Ascending aorta (tissue), 2 donors: ENCODE measurements around the gene NDRG2. TPM values are rescaled to one million over a fixed set of nuclear protein-coding genes. Genes with fewer than 3 reads are reported as not detected.

Experiments used
- DNase-seq, 2 donors: peaks; one replicate each; pipeline ENCODE4 v3.0.0-alpha.2; 2019; ENCODE audit warnings: low spot score in 2 of 2
- H3K27ac ChIP-seq, 2 donors: fragments of 200-600 bp; sonication (generic); one replicate each; pipeline ENCODE4 v1.5.1; 2016 to 2017; ENCODE audit warnings: mild to moderate bottlenecking in 1 of 2
- H3K27me3 ChIP-seq: fragments of 200-600 bp; sonication (generic); one replicate; pipeline ENCODE4 v1.5.1; 2017
- H3K36me3 ChIP-seq, 2 donors: fragments of 200-600 bp; sonication (generic); one replicate each; pipeline ENCODE4 v1.5.1; 2016
- H3K4me1 ChIP-seq, 2 donors: fragments of 200-600 bp; sonication (generic); one replicate each; pipeline ENCODE4 v1.5.1; 2016 to 2017; ENCODE audit warnings: mild to moderate bottlenecking in 1 of 2
- H3K4me3 ChIP-seq, 2 donors: fragments of 200-600 bp; sonication (generic); one replicate each; pipeline ENCODE4 v1.5.1; 2016 to 2017; ENCODE audit warnings: mild to moderate bottlenecking in 1 of 2
- H3K9me3 ChIP-seq, 2 donors: fragments of 200-600 bp; sonication (generic); one replicate each; pipeline ENCODE4 v1.5.1; 2016
- intact Hi-C: fragments of 100-400 bp; cut with DNase I; formaldehyde crosslinking; loops from one replicate; pipeline ENCODE4 v1.15.1; 2023
- total RNA-seq: library from RNA; depleted of rRNA; stranded (reverse); fragments of >200 nt; gene quantifications from one replicate; pipeline ENCODE4 v1.1.0, GENCODE V29; 2016
- TF ChIP-seq, protein P1 (sequence below), 3 experiments: fragments of 200-600 bp in 2 of 3; fragments of 450-650 bp in 1 of 3; sonication (generic) in 2 of 3; IDR thresholded peaks; one replicate each; pipeline ENCODE4 v1.5.1; 2016 to 2019; ENCODE audit warnings: antibody characterized with exemption in 3 of 3, mild to moderate bottlenecking in 1 of 3, moderate library complexity in 1 of 3

Gene NDRG2
- total RNA-seq, 1 donor from 2014 or later = 216 TPM

DNA sequence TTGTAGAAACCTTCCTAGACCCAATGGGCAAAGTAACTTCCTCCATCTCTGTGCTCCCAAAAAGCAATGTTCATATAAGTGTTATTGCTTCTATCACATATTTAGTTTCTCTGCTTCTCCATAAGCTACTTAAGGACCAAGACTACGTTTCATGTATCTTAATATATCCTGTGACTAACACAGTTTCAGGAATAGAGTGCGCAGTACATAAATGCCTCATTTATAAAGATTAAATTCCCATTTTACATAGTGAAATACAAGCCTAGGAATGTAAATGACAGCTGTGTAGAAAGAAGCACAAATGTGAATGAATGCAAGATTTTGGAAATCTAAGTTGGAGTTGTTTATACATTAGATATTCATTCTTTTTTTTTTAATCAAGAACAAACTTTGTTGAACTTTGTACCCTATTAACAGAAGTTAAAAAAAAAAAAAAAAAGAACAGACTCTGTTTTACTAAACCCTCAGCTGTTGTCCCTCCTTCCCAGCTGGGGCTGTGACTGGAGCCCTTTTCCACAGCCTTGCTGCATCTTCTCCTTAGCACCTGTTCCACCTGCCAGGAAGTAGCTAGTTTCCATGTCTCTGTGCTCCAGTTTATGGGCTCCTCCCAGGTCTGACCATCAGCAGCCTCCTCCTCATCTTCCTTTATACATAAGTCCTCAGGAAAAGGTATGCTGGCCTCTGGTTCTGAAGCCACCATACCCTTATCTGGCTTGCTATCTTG is 42.1 kb downstream of the NDRG2 start:
- no peak for DNase-seq
- Histone ChIP-seq H3K27ac (no peak overlapping the region), H3K9me3 (no peaks in the 10 kb centered on the region), H3K4me1 (peaks cover 13% of the 10 kb centered on the region in 2 donors), H3K27me3 (no peaks in the 10 kb centered on the region), H3K36me3 (no peaks in the 10 kb centered on the region), H3K4me3 (no peak overlapping the region)
- intact Hi-C loops = loop anchor here (10.0 kb wide), 1 partner anchor 282 kb away; the partner anchor contains the start of gene HNRNPC
- TF ChIP-seq, protein P1, sequence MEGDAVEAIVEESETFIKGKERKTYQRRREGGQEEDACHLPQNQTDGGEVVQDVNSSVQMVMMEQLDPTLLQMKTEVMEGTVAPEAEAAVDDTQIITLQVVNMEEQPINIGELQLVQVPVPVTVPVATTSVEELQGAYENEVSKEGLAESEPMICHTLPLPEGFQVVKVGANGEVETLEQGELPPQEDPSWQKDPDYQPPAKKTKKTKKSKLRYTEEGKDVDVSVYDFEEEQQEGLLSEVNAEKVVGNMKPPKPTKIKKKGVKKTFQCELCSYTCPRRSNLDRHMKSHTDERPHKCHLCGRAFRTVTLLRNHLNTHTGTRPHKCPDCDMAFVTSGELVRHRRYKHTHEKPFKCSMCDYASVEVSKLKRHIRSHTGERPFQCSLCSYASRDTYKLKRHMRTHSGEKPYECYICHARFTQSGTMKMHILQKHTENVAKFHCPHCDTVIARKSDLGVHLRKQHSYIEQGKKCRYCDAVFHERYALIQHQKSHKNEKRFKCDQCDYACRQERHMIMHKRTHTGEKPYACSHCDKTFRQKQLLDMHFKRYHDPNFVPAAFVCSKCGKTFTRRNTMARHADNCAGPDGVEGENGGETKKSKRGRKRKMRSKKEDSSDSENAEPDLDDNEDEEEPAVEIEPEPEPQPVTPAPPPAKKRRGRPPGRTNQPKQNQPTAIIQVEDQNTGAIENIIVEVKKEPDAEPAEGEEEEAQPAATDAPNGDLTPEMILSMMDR (IDR thresholded peaks at IDR 0.05) = no peak

DNA sequence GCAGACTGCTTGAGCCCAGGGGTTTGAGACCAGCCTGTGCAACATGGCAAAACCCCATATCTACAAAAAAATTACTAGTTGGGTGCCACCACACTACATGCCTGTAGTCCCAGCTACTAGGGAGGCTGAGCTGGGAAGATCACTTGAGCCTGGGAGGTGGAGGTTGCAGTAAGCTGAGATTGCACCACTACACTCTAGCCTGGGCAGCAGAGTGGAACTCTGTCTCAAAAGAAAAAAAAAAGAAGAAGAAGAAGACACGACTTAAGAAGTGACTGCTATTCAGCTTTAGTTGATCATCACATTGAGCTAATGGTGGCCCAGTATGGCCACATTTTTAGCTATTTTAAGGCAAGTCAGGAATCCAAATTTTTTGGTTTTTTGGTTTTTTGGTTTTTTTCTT is 44.0 kb downstream of the NDRG2 start:
- H3K36me3 ChIP-seq = no peaks in the 10 kb centered on the region
- H3K4me1 ChIP-seq = no peaks in the 10 kb centered on the region
- TF ChIP-seq, protein P1 (IDR thresholded peaks at IDR 0.05) = no peak

DNA sequence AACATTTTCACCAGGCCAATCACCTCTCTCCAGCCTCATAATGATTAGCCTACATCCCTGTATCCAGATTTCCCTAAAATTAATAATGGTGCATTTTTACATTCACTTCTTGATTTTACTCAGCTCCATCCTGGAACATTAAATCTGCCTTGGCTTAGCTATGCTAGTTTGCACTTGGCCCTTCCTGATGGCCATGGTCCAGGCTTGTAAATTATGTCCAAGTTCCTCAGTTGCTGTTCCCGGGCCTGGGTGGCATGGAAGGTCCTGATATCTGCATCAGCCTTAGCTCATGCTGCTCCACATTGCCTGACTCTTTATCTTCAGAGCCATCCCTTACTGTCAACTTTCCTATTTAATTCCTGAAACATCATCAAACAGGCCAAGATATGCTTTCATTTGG is 46.2 kb downstream of the NDRG2 start:
- TF ChIP-seq, protein P1 (IDR thresholded peaks at IDR 0.05) = no peak
- H3K4me3 ChIP-seq = no peak overlapping the region
- peaks cover 0 to 5% of the 10 kb centered on the region in 2 donors for H3K4me1 ChIP-seq
- H3K27me3 ChIP-seq = no peaks in the 10 kb centered on the region
- DNase-seq = no peak
- no peak overlapping the region for H3K27ac ChIP-seq
- intact Hi-C loops = no loop called here
- H3K9me3 ChIP-seq = no peaks in the 10 kb centered on the region
- H3K36me3 ChIP-seq = no peaks in the 10 kb centered on the region

More for the DNA sequence above, 44.0 kb downstream of the NDRG2 start:
- no peaks in the 10 kb centered on the region for H3K27me3 ChIP-seq
- H3K27ac ChIP-seq = no peak overlapping the region
- intact Hi-C loops = loop anchor here (10.0 kb wide), 1 partner anchor 284 kb away; the partner anchor contains the start of gene HNRNPC
- H3K9me3 ChIP-seq = no peaks in the 10 kb centered on the region
- DNase-seq = no peak
- H3K4me3 ChIP-seq = no peak overlapping the region

DNA sequence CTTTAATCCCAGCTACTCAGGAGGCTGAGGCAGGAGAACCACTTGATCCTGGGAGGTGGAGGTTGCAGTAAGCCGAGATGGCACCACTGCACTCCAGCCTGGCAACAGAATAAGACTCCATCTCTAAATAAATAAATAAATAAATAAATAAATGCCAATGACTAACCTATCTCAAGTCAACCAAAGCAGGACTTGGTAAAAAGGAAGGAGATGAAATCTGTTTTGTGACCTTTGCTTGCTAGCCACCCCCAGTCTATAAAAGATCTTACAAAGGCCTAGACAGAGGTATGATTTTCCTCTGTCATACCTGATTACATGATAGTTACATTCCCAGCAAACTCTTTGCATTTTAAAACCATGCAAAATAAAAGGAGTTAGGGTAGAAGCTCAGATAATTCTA is 48.6 kb downstream of the NDRG2 start:
- Histone ChIP-seq H3K4me1 (peaks cover 0 to 5% of the 10 kb centered on the region in 2 donors), H3K9me3 (no peaks in the 10 kb centered on the region), H3K4me3 (no peak overlapping the region), H3K36me3 (no peaks in the 10 kb centered on the region), H3K27me3 (no peaks in the 10 kb centered on the region), H3K27ac (no peak overlapping the region)
- intact Hi-C loops = no loop called here
- no peak for DNase-seq
- TF ChIP-seq, protein P1 (IDR thresholded peaks at IDR 0.05) = no peak

DNA sequence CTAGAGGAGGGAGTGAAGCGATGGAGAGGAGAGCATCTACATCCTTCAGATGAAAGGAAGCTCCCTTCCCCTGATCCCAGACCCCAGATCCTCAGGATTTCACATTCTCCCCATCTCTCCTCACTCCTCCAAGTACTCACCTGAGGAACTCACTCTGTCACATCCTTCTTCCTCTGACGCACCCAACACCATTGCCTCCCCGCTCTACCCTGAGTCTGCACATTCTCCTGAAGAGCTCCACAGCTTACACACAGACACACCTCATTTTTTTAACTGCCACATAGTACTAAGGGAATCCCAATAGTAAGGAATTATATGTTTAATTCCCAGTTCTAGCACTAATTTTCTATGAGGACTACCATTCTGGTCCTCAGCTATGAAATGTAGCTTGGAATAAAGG is 51.4 kb downstream of the NDRG2 start:
- Histone ChIP-seq H3K27ac (no peak overlapping the region), H3K36me3 (no peaks in the 10 kb centered on the region), H3K4me3 (no peak overlapping the region), H3K4me1 (peaks cover 0 to 5% of the 10 kb centered on the region in 2 donors), H3K9me3 (no peaks in the 10 kb centered on the region), H3K27me3 (no peaks in the 10 kb centered on the region)
- intact Hi-C loops = loop anchor here (5.0 kb wide), 2 partner anchors 341 to 361 kb away; no protein-coding TSS in a partner anchor
- no peak for DNase-seq
- TF ChIP-seq, protein P1 (IDR thresholded peaks at IDR 0.05) = no peak
